T-helper 17 cell (primary cell): ENCODE data around the gene THSD7B. TPM values are rescaled to one million over a fixed set of nuclear protein-coding genes. Genes with fewer than 3 reads are reported as not detected.
"Not testable (repeated sequence)": the region's sequence is repeated elsewhere in the genome, so short reads cannot be mapped to it uniquely, and the experiment has no call there.

Experiments
- ATAC-seq: fragments of 150-1000 bp; cut with Tn5 transposase; 2 replicates; pipeline ENCODE4 v1.10.0; 2021; ENCODE audit warnings: mild to moderate bottlenecking, moderate library complexity
- DNase-seq, 3 donors: peaks; one replicate each; pipeline versions ENCODE4 v3.0.0 to v3.0.0-alpha.2; 2020 to 2021
- H3K9me3 ChIP-seq: one replicate; pipeline ENCODE4 v1.7.0; 2013; ENCODE audit warnings: low read length, mild to moderate bottlenecking; ENCODE audit not compliant: control insufficient read depth, poor library complexity, severe bottlenecking
- H3K27ac Mint-ChIP-seq: one replicate; pipeline ENCODE4 v1.8.0; 2022; ENCODE audit warnings: mild to moderate bottlenecking, moderate library complexity, mixed read lengths
- H3K27me3 Mint-ChIP-seq: one replicate; pipeline ENCODE4 v1.8.0; 2022; ENCODE audit warnings: mixed read lengths
- H3K36me3 Mint-ChIP-seq: one replicate; pipeline ENCODE4 v1.8.0; 2022; ENCODE audit warnings: low read depth, mixed read lengths
- H3K4me1 Mint-ChIP-seq: one replicate; pipeline ENCODE4 v1.8.0; 2022; ENCODE audit warnings: mild to moderate bottlenecking, mixed read lengths
- H3K4me3 Mint-ChIP-seq: one replicate; pipeline ENCODE4 v1.8.0; 2022; ENCODE audit warnings: mild to moderate bottlenecking, moderate library complexity, mixed read lengths
- total RNA-seq, 4 donors: library from RNA in 2 of 4; stranded (reverse) in 2 of 4; gene quantifications; one replicate each; pipeline ENCODE4 v1.2.3 and lab custom pipeline; 2022 to 2026

Gene THSD7B, protein sequence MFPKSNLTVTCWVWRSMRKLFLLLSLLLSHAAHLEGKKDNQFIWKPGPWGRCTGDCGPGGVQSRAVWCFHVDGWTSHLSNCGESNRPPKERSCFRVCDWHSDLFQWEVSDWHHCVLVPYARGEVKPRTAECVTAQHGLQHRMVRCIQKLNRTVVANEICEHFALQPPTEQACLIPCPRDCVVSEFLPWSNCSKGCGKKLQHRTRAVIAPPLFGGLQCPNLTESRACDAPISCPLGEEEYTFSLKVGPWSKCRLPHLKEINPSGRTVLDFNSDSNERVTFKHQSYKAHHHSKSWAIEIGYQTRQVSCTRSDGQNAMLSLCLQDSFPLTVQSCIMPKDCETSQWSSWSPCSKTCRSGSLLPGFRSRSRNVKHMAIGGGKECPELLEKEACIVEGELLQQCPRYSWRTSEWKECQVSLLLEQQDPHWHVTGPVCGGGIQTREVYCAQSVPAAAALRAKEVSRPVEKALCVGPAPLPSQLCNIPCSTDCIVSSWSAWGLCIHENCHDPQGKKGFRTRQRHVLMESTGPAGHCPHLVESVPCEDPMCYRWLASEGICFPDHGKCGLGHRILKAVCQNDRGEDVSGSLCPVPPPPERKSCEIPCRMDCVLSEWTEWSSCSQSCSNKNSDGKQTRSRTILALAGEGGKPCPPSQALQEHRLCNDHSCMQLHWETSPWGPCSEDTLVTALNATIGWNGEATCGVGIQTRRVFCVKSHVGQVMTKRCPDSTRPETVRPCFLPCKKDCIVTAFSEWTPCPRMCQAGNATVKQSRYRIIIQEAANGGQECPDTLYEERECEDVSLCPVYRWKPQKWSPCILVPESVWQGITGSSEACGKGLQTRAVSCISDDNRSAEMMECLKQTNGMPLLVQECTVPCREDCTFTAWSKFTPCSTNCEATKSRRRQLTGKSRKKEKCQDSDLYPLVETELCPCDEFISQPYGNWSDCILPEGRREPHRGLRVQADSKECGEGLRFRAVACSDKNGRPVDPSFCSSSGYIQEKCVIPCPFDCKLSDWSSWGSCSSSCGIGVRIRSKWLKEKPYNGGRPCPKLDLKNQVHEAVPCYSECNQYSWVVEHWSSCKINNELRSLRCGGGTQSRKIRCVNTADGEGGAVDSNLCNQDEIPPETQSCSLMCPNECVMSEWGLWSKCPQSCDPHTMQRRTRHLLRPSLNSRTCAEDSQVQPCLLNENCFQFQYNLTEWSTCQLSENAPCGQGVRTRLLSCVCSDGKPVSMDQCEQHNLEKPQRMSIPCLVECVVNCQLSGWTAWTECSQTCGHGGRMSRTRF (N-terminal part only)
- not detected for total RNA-seq
- 0 to 0.08 reads per million in 2 donors for total RNA-seq (lab: John Stamatoyannopoulos, UW)

DNA sequence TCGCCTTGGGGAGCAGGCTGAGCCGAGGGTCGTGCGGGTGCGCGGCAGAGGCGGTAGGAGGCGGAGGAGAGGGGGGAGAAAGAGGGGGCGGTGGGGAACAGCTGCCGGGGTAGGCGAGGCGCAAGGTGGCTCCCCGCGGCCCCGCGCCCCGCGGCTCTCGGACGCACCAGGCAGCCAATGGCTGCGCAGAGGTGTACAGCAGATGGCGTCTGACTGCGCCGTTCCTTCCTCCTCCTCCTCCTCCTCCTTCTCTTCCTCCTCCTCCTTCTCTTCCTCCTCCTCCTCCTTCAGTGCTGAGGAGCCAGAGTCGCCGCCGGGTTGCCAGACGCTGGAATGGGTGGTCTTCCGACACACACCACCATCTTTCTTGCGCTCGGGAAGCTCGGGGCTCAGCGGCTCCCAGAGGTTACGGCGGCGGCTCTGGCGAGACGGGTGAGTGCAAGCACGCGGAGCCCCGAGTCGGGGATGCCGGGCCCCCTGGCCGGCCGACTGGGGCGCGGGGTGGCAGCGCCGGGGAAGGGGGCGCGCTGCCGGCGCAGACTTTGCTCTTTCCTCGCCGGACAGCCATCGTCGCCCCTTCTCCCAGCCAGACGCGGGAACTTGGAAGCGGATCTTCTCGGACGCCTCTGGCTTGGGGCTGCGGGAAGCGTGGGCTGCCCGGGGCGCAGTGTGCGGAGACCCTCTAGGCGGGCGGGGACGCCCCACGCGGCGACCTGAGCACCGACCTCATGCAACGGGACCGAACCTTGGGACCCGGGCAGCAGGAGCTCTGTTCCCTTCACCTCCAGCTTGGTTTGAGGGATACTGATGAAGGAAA is at the start of gene THSD7B:
Gene THSD7B, plus strand, starts transcription at position 290 of the 817 bp plus-strand sequence. CDS start 116,634 bp downstream, outside the sequence.
- H3K4me3 Mint-ChIP-seq = peak within 1 kb of the TSS; percentile 49
- H3K4me1 Mint-ChIP-seq = peaks cover 2% of the 10 kb centered on the region
- DNase-seq (no peak), ATAC-seq (no peak)
- no peaks in the 10 kb centered on the region for H3K9me3 ChIP-seq
- peaks cover 63% of the 10 kb centered on the region for H3K27me3 Mint-ChIP-seq
- no peak within 1 kb of the TSS for H3K27ac Mint-ChIP-seq
- no peaks in the 10 kb centered on the region for H3K36me3 Mint-ChIP-seq

DNA sequence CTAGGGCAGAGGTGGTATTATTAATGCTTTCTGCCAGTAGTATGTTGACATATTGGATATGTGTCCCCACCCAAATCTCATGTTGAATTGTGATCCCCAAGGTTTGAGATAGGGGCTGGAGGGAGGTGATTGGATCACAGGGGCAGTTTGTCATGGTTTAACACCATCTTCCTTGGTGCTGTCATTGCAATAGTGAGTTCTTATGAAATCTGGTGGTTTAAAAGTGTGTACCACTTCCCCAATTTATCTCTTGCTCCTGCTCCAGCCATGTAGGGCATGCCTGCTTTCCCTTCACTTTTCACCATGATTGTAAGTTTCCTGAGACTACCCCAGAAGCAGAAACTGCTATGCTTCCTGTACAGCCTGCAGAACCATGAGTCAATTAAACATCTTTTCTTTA is 47.1 kb upstream of the THSD7B start:
- no peaks in the 10 kb centered on the region for H3K9me3 ChIP-seq
- Mint-ChIP-seq H3K4me3 (no peak overlapping the region), H3K4me1 (no peaks in the 10 kb centered on the region), H3K36me3 (no peaks in the 10 kb centered on the region), H3K27ac (no peak overlapping the region), H3K27me3 (peaks cover 5% of the 10 kb centered on the region)
- no peak for DNase-seq
- no peak for ATAC-seq

DNA sequence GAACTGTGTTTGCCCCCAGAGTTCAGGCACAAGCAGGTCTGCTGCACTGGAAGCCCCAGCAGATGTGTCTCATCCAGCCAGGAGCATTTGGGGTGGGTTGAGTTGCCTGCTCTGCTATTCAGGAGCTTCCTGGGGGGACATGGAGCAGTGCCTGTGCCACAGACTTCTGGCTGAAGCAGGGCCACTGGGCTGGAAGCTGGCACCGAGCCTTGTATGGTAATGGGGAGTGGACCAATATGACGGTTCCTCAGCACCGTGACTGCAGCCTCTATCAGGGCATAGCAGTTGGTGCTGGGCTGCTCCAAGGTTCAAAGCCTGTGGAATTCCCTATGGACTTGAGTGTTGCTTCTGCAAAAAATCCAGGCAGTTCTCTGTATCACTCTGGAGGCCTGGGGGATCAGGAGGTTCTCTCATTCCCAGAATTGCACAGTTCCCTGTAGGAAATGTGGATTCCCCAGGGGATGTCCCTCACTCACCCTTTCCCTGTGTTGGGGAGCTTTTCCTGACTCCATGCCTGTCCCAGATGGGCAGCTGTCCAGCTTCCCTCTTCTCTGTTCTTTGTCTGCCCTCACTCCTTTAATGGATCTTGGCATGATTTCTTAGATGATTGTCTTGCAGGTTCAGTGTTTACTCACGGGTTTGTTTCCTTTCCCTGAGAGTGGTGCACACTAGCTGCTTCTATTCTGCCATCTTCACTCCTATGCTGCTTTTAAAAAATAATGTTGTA is 37.2 kb upstream of the THSD7B start:
- H3K36me3 Mint-ChIP-seq = peaks cover 5% of the 10 kb centered on the region
- no peak for ATAC-seq

DNA sequence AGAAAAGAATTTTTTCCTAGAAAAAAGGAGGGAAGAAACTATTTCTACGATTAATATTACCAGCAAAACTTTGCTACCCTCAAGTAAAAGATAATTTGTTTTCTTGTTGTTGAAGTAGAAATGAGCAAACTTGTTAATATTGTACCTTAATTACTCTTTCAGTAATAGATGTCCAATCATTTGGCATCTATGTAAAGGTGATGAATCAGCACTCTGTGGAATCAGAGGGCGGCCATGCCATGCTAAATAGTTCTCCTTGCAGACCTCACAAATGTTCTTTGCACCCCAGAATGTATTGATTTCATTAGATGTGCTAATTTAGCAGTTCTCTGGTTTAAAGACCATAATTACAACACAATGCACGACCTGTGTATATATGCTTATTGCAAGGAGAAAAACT is 29.1 kb upstream of the THSD7B start:
- H3K9me3 ChIP-seq = no peaks in the 10 kb centered on the region
- ATAC-seq (no peak), DNase-seq (no peak)
- Mint-ChIP-seq H3K27ac (no peak overlapping the region), H3K4me1 (no peaks in the 10 kb centered on the region), H3K4me3 (no peak overlapping the region), H3K36me3 (peaks cover 2% of the 10 kb centered on the region), H3K27me3 (peaks cover 18% of the 10 kb centered on the region)

More for the DNA sequence above, 37.2 kb upstream of the THSD7B start:
- H3K27ac Mint-ChIP-seq = no peak overlapping the region
- H3K27me3 Mint-ChIP-seq = peaks cover 6% of the 10 kb centered on the region
- no peaks in the 10 kb centered on the region for H3K9me3 ChIP-seq
- no peaks in the 10 kb centered on the region for H3K4me1 Mint-ChIP-seq
- H3K4me3 Mint-ChIP-seq = no peak overlapping the region
- DNase-seq = no peak

DNA sequence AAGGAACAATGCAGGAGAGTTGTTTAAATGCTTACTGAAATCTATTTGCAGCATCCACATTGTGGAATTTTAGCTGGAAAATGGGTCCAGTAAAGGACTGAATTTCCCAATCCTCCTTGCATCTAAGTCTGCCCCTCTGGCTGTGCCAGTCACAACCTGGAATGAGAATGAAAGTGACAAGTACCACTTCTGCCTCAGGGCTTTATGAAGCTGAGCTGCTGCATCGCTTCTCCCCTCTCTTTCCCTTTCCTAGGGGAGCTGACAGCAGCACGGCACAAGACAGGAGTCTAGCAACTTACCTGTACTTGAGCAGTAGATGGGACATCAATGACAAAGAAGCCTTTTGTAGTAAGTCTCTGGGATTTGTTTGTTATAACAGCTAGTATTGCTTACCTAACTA is 27.3 kb upstream of the THSD7B start:
- Mint-ChIP-seq H3K27ac (no peak overlapping the region), H3K36me3 (no peaks in the 10 kb centered on the region), H3K4me1 (no peaks in the 10 kb centered on the region), H3K4me3 (no peak overlapping the region), H3K27me3 (peaks cover 21% of the 10 kb centered on the region)
- H3K9me3 ChIP-seq = no peaks in the 10 kb centered on the region
- no peak for DNase-seq
- ATAC-seq = no peak

DNA sequence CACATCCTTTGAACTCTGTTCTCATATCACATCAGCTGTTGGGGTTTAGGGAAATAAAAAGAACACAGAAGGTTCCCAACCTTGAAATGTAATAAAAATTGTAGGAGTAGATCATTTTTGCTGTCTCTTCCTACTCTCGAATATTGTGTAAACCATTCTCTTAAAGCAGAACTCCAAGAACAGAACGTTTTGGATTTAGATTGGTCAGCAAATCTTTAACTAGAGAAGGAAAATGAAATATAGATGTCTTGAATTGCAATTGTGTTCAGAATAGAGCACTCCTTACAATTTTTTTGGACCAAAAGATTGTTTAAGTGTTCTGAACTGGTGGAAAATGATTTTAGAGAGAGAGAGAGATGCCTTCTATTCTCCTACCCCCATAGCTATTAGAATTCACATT is 23.9 kb upstream of the THSD7B start:
- DNase-seq = no peak
- H3K9me3 ChIP-seq = no peaks in the 10 kb centered on the region
- no peak for ATAC-seq
- H3K27me3 Mint-ChIP-seq = peaks cover 33% of the 10 kb centered on the region
- no peak overlapping the region for H3K4me3 Mint-ChIP-seq
- no peaks in the 10 kb centered on the region for H3K4me1 Mint-ChIP-seq
- H3K36me3 Mint-ChIP-seq = no peaks in the 10 kb centered on the region
- H3K27ac Mint-ChIP-seq = no peak overlapping the region

DNA sequence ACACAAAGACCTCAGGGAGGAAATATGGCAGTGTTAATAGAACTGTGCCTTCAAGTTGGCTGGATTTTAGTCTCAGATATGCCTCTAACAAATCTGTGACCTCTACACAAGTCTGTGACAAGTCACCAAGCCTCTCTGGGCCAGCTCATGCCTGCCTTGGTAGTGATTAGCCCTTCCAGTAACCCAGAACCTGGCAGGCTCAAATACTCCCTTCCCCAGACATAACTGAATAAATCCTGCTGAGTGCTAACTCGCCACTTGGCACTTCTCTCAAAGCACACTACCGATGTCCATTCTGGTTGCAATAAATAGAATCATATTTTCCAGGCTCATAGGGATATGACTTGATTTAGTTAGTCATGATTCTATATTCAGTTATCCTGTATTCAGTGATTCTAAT is 15.3 kb upstream of the THSD7B start:
- ATAC-seq (no peak), DNase-seq (no peak)
- Mint-ChIP-seq H3K27me3 (peaks cover 14% of the 10 kb centered on the region), H3K27ac (no peak overlapping the region), H3K4me1 (no peaks in the 10 kb centered on the region), H3K4me3 (no peak overlapping the region), H3K36me3 (peaks cover 2% of the 10 kb centered on the region)
- no peaks in the 10 kb centered on the region for H3K9me3 ChIP-seq

DNA sequence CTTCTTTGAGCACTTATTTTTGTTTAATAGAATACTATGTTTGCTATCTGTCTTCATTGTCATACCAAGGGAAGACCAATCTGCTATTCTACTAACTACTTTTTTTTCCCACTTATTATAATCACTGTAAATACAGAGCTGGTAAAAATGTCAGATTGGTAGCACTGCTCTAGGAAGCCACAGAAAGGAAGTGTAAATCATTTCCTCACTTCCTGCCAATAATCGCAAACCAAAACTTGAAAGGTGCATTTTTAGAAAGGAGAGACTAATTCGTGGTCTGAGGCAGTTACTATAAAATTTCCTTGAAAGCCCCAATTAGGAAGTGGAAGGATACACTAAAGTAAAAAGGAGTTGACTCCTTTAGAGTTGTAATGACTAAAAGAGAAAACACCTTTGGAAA is 13.9 kb upstream of the THSD7B start:
- ATAC-seq (no peak), DNase-seq (no peak)
- H3K4me3 Mint-ChIP-seq = no peak overlapping the region
- peaks cover 12% of the 10 kb centered on the region for H3K27me3 Mint-ChIP-seq
- peaks cover 2% of the 10 kb centered on the region for H3K36me3 Mint-ChIP-seq
- H3K9me3 ChIP-seq = no peaks in the 10 kb centered on the region
- no peak overlapping the region for H3K27ac Mint-ChIP-seq
- H3K4me1 Mint-ChIP-seq = no peaks in the 10 kb centered on the region

DNA sequence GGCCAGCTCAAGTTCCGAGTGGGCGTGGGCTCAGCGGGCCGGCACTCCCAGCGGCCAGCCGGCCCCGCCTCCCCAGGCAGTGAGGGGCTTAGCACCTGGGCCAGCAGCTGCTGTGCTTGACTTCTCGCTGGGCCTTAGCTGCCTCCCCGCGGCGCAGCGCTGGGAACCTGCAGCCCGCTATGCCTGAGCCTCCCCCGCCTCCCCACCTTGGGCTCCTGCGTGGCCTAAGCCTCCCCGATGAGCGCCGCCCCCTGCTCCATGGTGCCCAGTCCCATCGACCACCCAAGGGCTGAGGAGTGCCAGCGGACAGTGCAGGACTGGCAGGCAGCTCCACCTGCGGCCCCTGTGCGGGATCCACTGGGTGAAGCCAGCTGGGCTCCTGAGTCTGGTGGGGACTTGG is 6.8 kb upstream of the THSD7B start:
- H3K27me3 Mint-ChIP-seq = peaks cover 18% of the 10 kb centered on the region
- DNase-seq, H3K36me3 Mint-ChIP-seq, H3K4me1 Mint-ChIP-seq, H3K4me3 Mint-ChIP-seq, ATAC-seq, H3K9me3 ChIP-seq, H3K27ac Mint-ChIP-seq: not testable (repeated sequence)

DNA sequence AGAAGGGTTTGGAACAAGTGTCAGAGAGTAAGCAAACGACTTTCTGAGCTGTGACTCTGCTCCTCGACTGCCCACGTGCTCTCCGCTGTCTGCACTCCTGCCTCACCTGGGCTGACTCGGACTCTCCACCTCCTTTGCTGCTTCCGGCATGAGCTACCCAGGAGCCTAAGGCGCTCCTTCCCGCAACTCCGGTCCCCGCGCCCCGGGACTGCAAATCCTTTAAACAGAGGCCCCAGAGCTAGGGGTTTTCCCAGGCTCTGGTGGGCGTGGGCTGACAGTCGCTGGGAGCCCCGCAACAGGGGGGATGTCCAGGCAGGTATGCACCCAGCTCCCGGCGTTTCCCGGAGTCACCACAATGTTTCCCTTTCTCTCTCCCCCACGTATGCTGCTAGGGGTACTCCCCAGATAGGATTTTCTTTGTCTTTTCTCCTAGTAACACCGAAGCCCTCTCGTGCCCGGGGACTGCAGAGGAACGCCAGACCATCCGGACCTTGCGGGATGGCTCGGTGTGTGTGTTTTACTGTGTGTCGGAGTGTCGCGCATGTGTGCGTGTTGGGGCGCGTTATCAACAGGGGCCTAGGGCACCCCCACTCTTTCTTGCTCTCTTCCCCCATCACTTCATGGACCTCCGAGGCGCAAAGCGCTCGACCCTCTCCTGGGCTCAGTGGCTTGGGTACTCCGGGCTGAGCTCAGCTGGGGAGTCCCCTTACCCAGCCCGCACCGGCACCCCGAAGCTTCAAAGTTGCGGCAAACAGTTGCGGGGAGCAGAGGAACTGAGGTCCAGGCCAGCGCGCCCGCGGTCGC is 691 bp upstream of the THSD7B start:
- Mint-ChIP-seq H3K27me3 (peaks cover 62% of the 10 kb centered on the region), H3K27ac (no peak overlapping the region), H3K4me1 (peaks cover 2% of the 10 kb centered on the region), H3K4me3 (peak overlapping the region; percentile 28), H3K36me3 (no peaks in the 10 kb centered on the region)
- ATAC-seq (no peak), DNase-seq (no peak)
- no peaks in the 10 kb centered on the region for H3K9me3 ChIP-seq

DNA sequence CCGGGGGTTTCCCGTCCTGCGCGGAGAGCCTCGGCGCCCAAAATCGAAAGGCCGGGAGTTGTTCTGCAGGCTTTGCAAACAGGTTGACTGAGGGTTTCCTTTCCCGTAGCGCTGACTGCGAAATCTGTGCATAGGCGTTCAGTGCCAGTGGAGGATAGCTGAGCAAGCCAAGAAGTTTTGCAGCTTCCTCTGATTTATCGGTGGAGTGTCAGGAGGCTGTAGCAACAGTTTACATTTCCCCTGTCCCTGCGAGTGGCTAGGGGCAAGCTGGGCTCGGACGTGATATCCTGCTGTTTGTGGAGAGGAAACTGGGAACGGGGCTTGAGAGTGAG is 694 bp downstream of the THSD7B start:
- H3K27me3 Mint-ChIP-seq = peaks cover 63% of the 10 kb centered on the region

More for the DNA sequence above, 694 bp downstream of the THSD7B start:
- DNase-seq = no peak
- ATAC-seq = no peak
- no peaks in the 10 kb centered on the region for H3K36me3 Mint-ChIP-seq
- no peak overlapping the region for H3K4me3 Mint-ChIP-seq
- H3K4me1 Mint-ChIP-seq = peaks cover 2% of the 10 kb centered on the region
- H3K27ac Mint-ChIP-seq = no peak overlapping the region
- no peaks in the 10 kb centered on the region for H3K9me3 ChIP-seq
